K562 (cell line): ENCODE results near the gene CLCA2. TPM values are rescaled to one million over a fixed set of nuclear protein-coding genes. Genes with fewer than 3 reads are reported as not detected.

ENCODE experiments used
- ATAC-seq: fragments of 200-7000 bp; cut with Tn5 transposase; 3 replicates; pipeline ENCODE4 v1.9.1; 2020; ENCODE audit warnings: moderate library complexity
- BruUV-seq: library from RNA; stranded (reverse); fragments of 400-500 nt; replicated peaks from 2 replicates; lab custom pipeline; 2021; lab: Mats Ljungman, UMichigan
- CTCF ChIA-PET: fragments of 300-600 bp; formaldehyde crosslinking; extraction: SDS; loops from one replicate; lab custom pipeline; 2021; ENCODE audit warnings: low intra/inter-chr PET ratio; lab: Yijun Ruan, JAX
- POLR2A ChIA-PET: fragments of 300-600, 350-650 bp; sonication (Branson Sonifier 250); formaldehyde crosslinking; extraction: SDS; loops from one replicate; lab custom pipeline; 2021; ENCODE audit warnings: antibody characterized with exemption, inconsistent platforms; lab: Yijun Ruan, JAX
- DNase-seq, 4 experiments: peaks; one replicate each; pipeline versions ENCODE4 v3.0.0 to v3.0.0-alpha.2; 2011 to 2018; ENCODE audit warnings: low spot score in 3 of 4, mixed read lengths in 3 of 4; ENCODE audit errors: extremely low read depth in 1 of 4
- FAIRE-seq: peaks from 2 replicates; lab custom pipeline; 2011; peaks lifted over from hg19 to GRCh38; lab: Jason Lieb, UNC
- H2AFZ ChIP-seq: 2 replicates; pipeline ENCODE4 v1.6.0; 2011; ENCODE audit warnings: low read depth, low read length, control low read depth, inconsistent platforms
- H3K27ac ChIP-seq: fragments of 200-600 bp; 3 replicates; pipeline ENCODE4 v1.8.0; 2011; ENCODE audit warnings: low read depth, mild to moderate bottlenecking, control low read depth, inconsistent platforms, low read length, moderate library complexity, mixed read lengths; ENCODE audit errors: extremely low read depth
- H3K27me3 ChIP-seq, 2 experiments: fragments of 300-600 bp in 1 of 2; 2 replicates in 1 of 2; 3 replicates in 1 of 2; pipeline versions ENCODE4 v1.6.0 to v1.8.0; 2011; ENCODE audit warnings: inconsistent platforms in 2 of 2, low read length in 2 of 2, mild to moderate bottlenecking in 1 of 2, mixed read lengths in 1 of 2, moderate library complexity in 1 of 2; ENCODE audit not compliant: control insufficient read depth in 2 of 2, insufficient read depth in 2 of 2
- H3K36me3 ChIP-seq: fragments of 300-600 bp; 3 replicates; pipeline ENCODE4 v1.8.0; 2011; ENCODE audit warnings: mild to moderate bottlenecking, low read length, inconsistent platforms; ENCODE audit not compliant: control insufficient read depth, insufficient read depth
- H3K4me1 ChIP-seq, 2 experiments: fragments of 200-600 bp in 1 of 2; replicated peaks in 1 of 2; 2 replicates in 1 of 2; 3 replicates in 1 of 2; pipeline versions ENCODE4 v1.5.1 to v1.8.0; 2011; ENCODE audit warnings: inconsistent platforms in 2 of 2, low read length in 2 of 2, mild to moderate bottlenecking in 1 of 2, mixed read lengths in 1 of 2, moderate library complexity in 1 of 2; ENCODE audit not compliant: control insufficient read depth in 2 of 2, insufficient read depth in 2 of 2
- H3K4me2 ChIP-seq: 2 replicates; pipeline ENCODE4 v1.6.1; 2011; ENCODE audit warnings: low read length, control low read depth, inconsistent platforms, mixed read lengths; ENCODE audit not compliant: insufficient read depth
- H3K4me3 ChIP-seq: fragments of 200-600 bp; sonication (generic), shearing (Covaris generic); 2 replicates; pipeline ENCODE4 v1.5.1; 2016; ENCODE audit warnings: control low read depth, inconsistent platforms
- H3K79me2 ChIP-seq: fragments of 200-600 bp; 3 replicates; pipeline ENCODE4 v1.8.0; 2011; ENCODE audit warnings: low read length, inconsistent platforms; ENCODE audit not compliant: control insufficient read depth, insufficient read depth
- H3K9ac ChIP-seq, 2 experiments: 2 replicates each; pipeline versions ENCODE4 v1.6.0 to v1.6.1; 2011; ENCODE audit warnings: low read depth in 2 of 2, low read length in 2 of 2, control low read depth in 1 of 2, inconsistent platforms in 1 of 2, mild to moderate bottlenecking in 1 of 2, mixed read lengths in 1 of 2; ENCODE audit not compliant: insufficient read depth in 1 of 2
- H3K9me1 ChIP-seq: one replicate; pipeline ENCODE4 v1.6.0; 2011; ENCODE audit warnings: inconsistent platforms, mild to moderate bottlenecking, low read length, moderate library complexity; ENCODE audit not compliant: control insufficient read depth, insufficient read depth
- H3K9me3 ChIP-seq: replicated peaks from 2 replicates; pipeline ENCODE4 v1.5.1; 2011; ENCODE audit warnings: low read depth, low read length, inconsistent platforms; ENCODE audit not compliant: control insufficient read depth, insufficient read depth
- H4K20me1 ChIP-seq: replicated peaks from 2 replicates; pipeline ENCODE4 v1.6.1; 2011; ENCODE audit warnings: low read length, inconsistent platforms, mixed read lengths; ENCODE audit not compliant: control insufficient read depth, insufficient read depth
- CSDE1 ChIP-seq, 2 experiments: fragments of 450-650 bp; IDR thresholded peaks; 2 replicates each; pipeline ENCODE4 v1.6.1; 2016; ENCODE audit warnings: mild to moderate bottlenecking in 1 of 2
- E2F5 ChIP-seq: sonication (generic); formaldehyde crosslinking; IDR thresholded peaks from 2 replicates; pipeline ENCODE4 v1.8.0; 2022; ENCODE audit warnings: mild to moderate bottlenecking, missing genetic modification reagents
- FOXK2 ChIP-seq, 2 experiments: fragments of 450-650 bp; IDR thresholded peaks in 1 of 2; conservative IDR thresholded peaks in 1 of 2; 2 replicates each; pipeline ENCODE4 v1.6.1; 2016; ENCODE audit warnings: low read depth in 2 of 2, mild to moderate bottlenecking in 1 of 2
- HDAC8 ChIP-seq: fragments of 450-650 bp; IDR thresholded peaks from 2 replicates; pipeline ENCODE4 v1.6.1; 2016; ENCODE audit warnings: mild to moderate bottlenecking, missing genetic modification characterization, moderate library complexity, missing compliant biosample characterization
- MXD1 ChIP-seq: fragments of 250-450 bp; sonication (Bioruptor Pico); IDR thresholded peaks from 2 replicates; pipeline ENCODE4 v1.8.0; 2021; ENCODE audit warnings: borderline replicate concordance, mild to moderate bottlenecking, moderate library complexity; ENCODE audit not compliant: poor library complexity, severe bottlenecking
- PTBP1 ChIP-seq: fragments of 200-400 bp; formaldehyde crosslinking; IDR thresholded peaks from 2 replicates; pipeline ENCODE4 v1.6.1; 2017; ENCODE audit warnings: low read depth, low read length
- UBTF ChIP-seq, 2 experiments: IDR thresholded peaks; 2 replicates each; pipeline ENCODE4 v1.6.1; 2012; ENCODE audit warnings: improper control_type of control experiment in 2 of 2, low read depth in 2 of 2, low read length in 2 of 2, borderline replicate concordance in 1 of 2
- ZNF24 ChIP-seq: fragments of 450-650 bp; IDR thresholded peaks from 2 replicates; pipeline ENCODE4 v1.6.1; 2016
- ZNF707 ChIP-seq: fragments of 250-450 bp; sonication (Bioruptor Pico); conservative IDR thresholded peaks from 2 replicates; pipeline ENCODE4 v1.8.0; 2022; ENCODE audit warnings: inconsistent platforms, mild to moderate bottlenecking, moderate library complexity
- ZNF766 ChIP-seq: fragments of 200-800 bp; sonication (Bioruptor generic); conservative IDR thresholded peaks from 2 replicates; pipeline ENCODE4 v1.6.1; 2016; ENCODE audit warnings: missing genetic modification characterization, missing compliant biosample characterization
- WGBS: fragments of 100-300 bp; shearing (Covaris generic); methylation state at CpG from one replicate; pipeline ENCODE4 v1.1.6; 2016; ENCODE audit warnings: low coverage, mixed read lengths; ENCODE audit not compliant: insufficient coverage; ENCODE audit errors: missing lambda C conversion rate; 5-methylcytosine and 5-hydroxymethylcytosine counted together
- in situ Hi-C: fragments of 300-500 bp; cut with MboI; formaldehyde crosslinking; loops from 4 replicates; pipeline ENCODE4 v1.15.0; 2018; ENCODE audit warnings: inconsistent platforms, mixed read lengths
- intact Hi-C: fragments of 100-400 bp; cut with micrococcal nuclease; formaldehyde crosslinking; loops from 2 replicates; pipeline ENCODE4 v1.14.2; 2022
- polyA plus RNA-seq, 8 experiments: library from polyadenylated mRNA; depleted of rRNA in 4 of 8; stranded (reverse) in 5 of 8; unstranded in 3 of 8; fragments of >200 nt; fragmentation: Nextera tagmentation in 2 of 8; fragmentation: Illumina TruSeq in 1 of 8; extraction: Ambion mirVana in 2 of 8; extraction: Trizol in 1 of 8; gene quantifications; 2 replicates each; pipeline versions ENCODE4 v1.2.1 to v1.2.3, GENCODE V29; 2011 to 2014; ENCODE audit warnings: inconsistent platforms in 1 of 8, missing spikeins in 1 of 8
- total RNA-seq, 7 experiments: library from RNA; depleted of rRNA in 6 of 7; stranded (reverse); fragments of >200 nt in 6 of 7; fragmentation: Illumina TruSeq in 2 of 7; extraction: Trizol in 2 of 7; gene quantifications; 2 replicates each; pipeline versions ENCODE4 v1.2.1 to v1.2.3, GENCODE V29; 2011 to 2021; ENCODE audit warnings: low replicate concordance in 1 of 7

CLCA2 gene
- total and polyA plus RNA-seq, 9 of the 15 experiments (the other 6 are each of a cell fraction or from before 2014, with no cell fraction given): 0.03 TPM; not detected in 8

- H3K27ac ChIP-seq: no peak overlapping the region
- ATAC-seq: no peak
- intact Hi-C loops: no loop called here
- H3K9ac ChIP-seq: no peak overlapping the region
- FAIRE-seq: no peak
- no peak for TF ChIP-seq PTBP1
- no peak for TF ChIP-seq MXD1 (CRISPR knock-in tag)
- TF ChIP-seq HDAC8 (tag): no peak
- no peak for TF ChIP-seq FOXK2 (conservative IDR thresholded peaks at IDR 0.05 in 1 of 2, IDR thresholded peaks at IDR 0.05 in 1 of 2; ENCODE audit: low read depth in 2 of 2)
- TF ChIP-seq ZNF24: no peak
- no peak for TF ChIP-seq UBTF (IDR thresholded peaks at IDR 0.05; ENCODE audit: borderline replicate concordance in 1 of 2, low read depth in 2 of 2, low read length in 2 of 2)
- no peak for TF ChIP-seq CSDE1 (IDR thresholded peaks at IDR 0.05)
- no peak for TF ChIP-seq ZNF766 (CRISPR knock-in tag)
- no peak for TF ChIP-seq E2F5 (CRISPR knock-in tag)
- TF ChIP-seq ZNF707 (CRISPR knock-in tag): no peak
- H3K9me1 ChIP-seq: no peaks in the 10 kb centered on the region
- H3K4me3 ChIP-seq: no peak overlapping the region
- H3K9me3 ChIP-seq: no peaks in the 10 kb centered on the region
- in situ Hi-C loops: no loop called here
- CTCF ChIA-PET: interaction anchor here (1.2 kb wide), 1 partner anchor 8 kb away, joined by 4 read pairs; no protein-coding TSS in a partner anchor
- no peak for DNase-seq
- no peaks in the 10 kb centered on the region for H3K4me1 ChIP-seq
- H3K4me2 ChIP-seq: no peak overlapping the region
- no peak overlapping the region for H2AFZ ChIP-seq
- H3K36me3 ChIP-seq: no peaks in the 10 kb centered on the region
- WGBS: 0% methylated on average over 2 of the region's 2 CpGs
- peaks cover 6 to 15% of the 10 kb centered on the region in 2 experiments; a peak in 4 of 5 replicates for H3K27me3 ChIP-seq
- BruUV-seq: no TSS peak
- no peaks in the 10 kb centered on the region for H4K20me1 ChIP-seq
- POLR2A ChIA-PET: no interaction called here
- H3K79me2 ChIP-seq: no peaks in the 10 kb centered on the region
These were observed 67.4 kb downstream of the CLCA2 start for GRCh38 chr1:86491171-86491950.
